ENCODE results near the gene ANKRD13C.

Gene ANKRD13C

GRCh38 chr1:70288166-70288565 lies 66.4 kb downstream of the ANKRD13C start:
- DNase-seq = no peak

DNA sequence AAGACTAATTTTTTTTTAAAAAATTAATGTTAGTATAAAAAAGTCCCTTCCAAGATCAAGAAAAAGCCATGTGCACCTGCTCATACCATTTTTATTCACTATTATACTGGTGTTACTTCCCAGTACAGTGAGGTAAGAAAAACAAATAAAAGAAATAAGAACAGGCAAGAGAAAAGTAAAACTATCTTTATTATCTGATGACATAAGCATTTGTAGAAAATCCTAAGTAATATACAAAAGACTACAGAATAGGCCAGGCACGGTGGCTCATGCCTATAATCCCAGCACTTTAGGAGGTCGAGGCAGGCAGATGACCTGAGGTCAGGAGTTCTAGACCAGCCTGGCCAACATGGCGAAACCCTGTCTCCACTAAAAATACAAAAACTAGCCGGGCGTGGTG lies 68.1 kb downstream of the ANKRD13C start:
- DNase-seq = no peak

- DNase-seq = no peak
These were observed 70.2 kb downstream of the ANKRD13C start for GRCh38 chr1:70284366-70284765.

GRCh38 chr1:70278710-70279109 lies 75.8 kb downstream of the ANKRD13C start:
- no peak for DNase-seq

DNA sequence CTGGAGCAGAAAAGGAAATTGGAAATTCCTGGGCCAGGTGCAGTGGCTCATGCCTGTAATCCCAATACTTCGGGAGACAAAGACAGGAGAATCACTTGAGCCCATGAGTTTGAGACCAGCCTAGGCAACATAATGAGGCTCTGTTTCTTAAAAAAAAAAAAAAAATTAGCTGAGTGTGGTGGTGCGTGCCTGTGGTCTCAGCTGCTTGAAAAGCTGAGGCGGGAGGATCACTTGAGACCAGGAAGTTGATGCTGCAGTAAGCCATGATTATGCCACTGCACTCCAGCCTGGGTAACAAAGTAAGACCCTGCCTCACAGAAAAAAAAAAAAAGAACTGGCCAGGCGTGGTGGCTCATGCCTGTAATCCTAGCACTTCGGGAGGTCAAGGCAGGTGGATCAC lies 76.6 kb downstream of the ANKRD13C start:
- no peak for DNase-seq

DNA sequence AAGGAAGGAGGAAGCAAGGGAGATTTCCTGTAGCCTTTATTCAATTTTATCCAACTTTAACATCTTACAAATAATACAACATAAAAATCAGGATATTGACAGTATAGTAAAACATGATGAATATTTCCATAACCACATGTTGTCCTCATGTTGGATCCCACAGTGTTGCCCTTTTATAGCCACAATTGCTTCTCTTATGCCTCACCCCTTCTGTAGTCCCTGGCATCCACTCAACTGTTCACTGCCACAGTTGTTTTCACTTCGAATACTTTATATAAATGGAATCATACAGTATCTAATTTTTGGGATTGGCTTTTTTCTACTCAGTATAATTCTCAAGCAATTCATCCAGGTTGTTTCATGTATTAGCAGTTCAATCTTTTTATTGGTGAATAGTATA lies 88.6 kb downstream of the ANKRD13C start:
- no peak for DNase-seq

DNA sequence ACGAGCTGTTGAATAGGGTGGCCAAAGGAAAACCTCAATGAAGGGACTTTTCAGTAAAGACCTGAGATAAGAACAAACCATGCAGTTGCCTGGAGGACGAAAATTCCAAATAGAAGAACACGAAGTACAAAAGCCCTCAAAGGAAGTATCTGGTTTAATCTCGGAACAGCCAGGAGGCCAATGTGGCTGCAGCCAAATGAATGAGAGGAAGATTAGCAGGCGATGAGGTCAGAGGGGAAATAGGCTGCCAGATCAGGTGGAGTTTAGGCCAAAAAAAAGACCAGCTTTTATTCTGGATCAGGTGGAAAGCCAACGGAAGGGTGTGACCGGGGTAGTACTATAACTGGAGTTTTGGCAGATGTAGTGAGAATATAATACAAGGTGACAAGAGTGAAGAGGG lies 89.7 kb downstream of the ANKRD13C start:
- no peak for DNase-seq

GRCh38 chr1:70256664-70257063 lies 97.9 kb downstream of the ANKRD13C start:
- no peak for DNase-seq

DNA sequence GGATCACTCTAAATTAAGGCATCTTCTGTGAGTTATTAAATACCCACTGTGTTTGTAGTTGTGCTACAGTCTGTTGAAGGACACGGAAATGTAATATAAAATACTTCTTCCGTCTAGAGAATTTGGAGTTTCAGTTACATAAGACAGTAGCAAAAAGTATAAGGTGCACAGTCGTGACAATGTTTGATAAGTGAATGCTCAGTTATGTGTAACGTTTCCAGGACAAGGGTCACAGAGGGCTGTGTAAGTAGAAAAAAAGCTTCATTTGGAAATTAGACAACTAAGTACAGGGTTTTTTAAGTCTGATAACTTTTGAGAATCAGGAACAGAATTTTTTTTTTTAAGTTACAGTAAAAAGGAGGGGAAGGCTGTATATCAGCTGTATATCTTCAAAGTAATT lies 105.8 kb downstream of the ANKRD13C start:
- no peak for DNase-seq

GRCh38 chr1:70247768-70248167 lies 106.8 kb downstream of the ANKRD13C start:
- DNase-seq = no peak

GRCh38 chr1:70247122-70247521 lies 107.4 kb downstream of the ANKRD13C start:
- no peak for DNase-seq

DNA sequence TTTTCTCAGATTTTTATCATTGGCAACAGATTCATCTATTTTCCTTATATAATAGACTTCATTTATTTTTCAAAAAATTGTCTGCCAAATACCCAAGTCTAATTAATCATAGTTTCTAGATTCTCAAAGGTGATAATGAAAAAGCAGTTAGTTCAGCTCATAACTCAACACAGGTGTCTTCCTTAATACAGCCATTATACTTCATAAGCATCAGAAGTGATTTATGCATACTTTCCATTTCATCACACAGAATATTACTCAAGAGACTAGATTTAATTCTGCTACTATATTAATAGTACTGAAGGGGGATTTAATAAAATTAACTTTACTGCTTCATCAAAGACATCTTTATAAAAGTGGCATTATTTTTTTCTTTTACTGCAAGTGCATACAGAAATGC lies 114.6 kb downstream of the ANKRD13C start:
- no peak for DNase-seq

GRCh38 chr1:70234733-70235132 lies 119.8 kb downstream of the ANKRD13C start:
- no peak for DNase-seq

DNA sequence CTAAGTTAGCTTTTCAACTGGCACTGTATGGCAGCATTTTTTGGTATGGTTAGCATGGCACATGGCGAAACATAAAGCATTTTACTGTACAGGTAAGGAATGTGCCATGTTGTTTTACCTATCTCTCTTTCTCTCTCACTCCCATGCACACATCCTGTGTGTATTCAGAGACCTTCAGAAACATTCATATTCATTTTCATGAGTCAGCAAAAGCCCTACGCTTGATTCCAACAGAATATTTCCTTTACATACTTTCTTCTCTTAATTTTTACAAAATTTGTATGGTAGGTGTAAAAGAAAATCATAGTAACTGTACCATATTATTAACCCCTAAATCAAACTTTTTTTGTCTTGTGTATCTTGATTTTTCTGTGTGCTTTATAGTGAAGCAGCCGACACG lies 123.0 kb downstream of the ANKRD13C start:
- DNase-seq = no peak

GRCh38 chr1:70228670-70229069 lies 125.9 kb downstream of the ANKRD13C start:
- DNase-seq = no peak

- no peak for DNase-seq
These were observed 127.1 kb downstream of the ANKRD13C start for GRCh38 chr1:70227439-70227838.

GRCh38 chr1:70224954-70225353 lies 129.6 kb downstream of the ANKRD13C start:
- no peak for DNase-seq

- DNase-seq = no peak
These were observed 131.7 kb downstream of the ANKRD13C start for GRCh38 chr1:70222716-70223235.

DNA sequence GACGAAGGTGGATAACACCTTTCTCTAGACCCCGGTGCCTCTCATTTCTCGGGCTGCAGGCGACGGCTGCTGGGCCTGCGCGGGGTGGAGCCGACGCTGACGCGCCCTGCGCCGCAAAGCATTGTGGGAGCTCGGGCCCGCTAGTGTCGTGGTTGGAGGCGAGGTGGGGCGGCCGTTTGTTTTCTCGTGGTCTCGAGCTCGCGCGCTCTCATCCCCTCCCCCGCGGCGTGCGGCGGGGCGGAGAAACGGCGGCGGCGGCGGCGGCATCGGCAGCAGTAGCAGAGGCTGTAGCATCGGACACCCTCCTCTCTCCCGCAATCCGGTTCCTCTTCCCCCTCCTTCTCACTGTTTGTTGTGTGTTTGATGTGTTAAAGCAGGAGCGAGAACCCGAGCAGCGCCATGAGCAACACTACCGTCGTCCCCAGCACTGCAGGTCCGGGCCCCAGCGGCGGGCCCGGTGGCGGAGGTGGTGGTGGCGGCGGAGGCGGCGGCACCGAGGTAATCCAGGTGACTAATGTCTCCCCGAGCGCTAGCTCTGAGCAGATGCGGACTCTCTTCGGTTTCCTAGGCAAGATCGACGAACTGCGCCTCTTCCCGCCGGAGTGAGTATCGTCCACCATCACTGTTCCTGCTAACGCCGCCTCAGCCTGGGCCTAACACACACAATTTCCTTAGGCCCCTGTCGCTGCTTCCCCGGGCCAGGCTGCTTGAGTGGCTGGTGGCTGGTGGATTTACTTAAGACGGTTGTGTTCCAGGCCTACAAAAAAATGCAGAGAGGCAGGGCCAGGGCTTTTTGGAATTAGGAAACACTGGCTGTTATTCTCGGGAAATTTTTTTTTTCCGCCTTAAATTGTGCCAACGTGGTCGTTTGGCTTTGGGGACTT lies 133.0 kb downstream of the ANKRD13C start, which contains the start of gene SRSF11:
Gene SRSF11 (plus strand): TSS at position 143 of the 884 bp plus-strand sequence. CDS start 257 bp downstream, at position 400.
- DNase-seq = peak; percentile 97

GRCh38 chr1:70220517-70221237 lies 133.8 kb downstream of the ANKRD13C start:
- no peak for DNase-seq

- no peak for DNase-seq
These were observed 134.5 kb downstream of the ANKRD13C start for GRCh38 chr1:70220015-70220414.

GRCh38 chr1:70211541-70211940 lies 143.0 kb downstream of the ANKRD13C start:
- no peak for DNase-seq

GRCh38 chr1:70210820-70211219 lies 143.7 kb downstream of the ANKRD13C start:
- DNase-seq = no peak

Data from activated T-cell treated with anti-CD3 and anti-CD28 coated beads for 4 hours (primary cell).